Stimulated activated CD4-positive, alpha-beta T cell treated with anti-CD3 and anti-CD28 coated beads, TNF-alpha, amount 100 ng/mL, for 48 hours (primary cell): ENCODE data around the gene TEAD4.

Experiments
- DNase-seq, 3 donors: peaks; one replicate each; pipeline ENCODE4 v3.0.0-alpha.2; 2020; ENCODE audit warnings: low read depth in 3 of 3

Gene TEAD4

GRCh38 chr12:3032161-3032560 lies 73.0 kb downstream of the TEAD4 start:
- no peak for DNase-seq

GRCh38 chr12:3032770-3033538 lies 73.8 kb downstream of the TEAD4 start:
- no peak for DNase-seq

- DNase-seq: no peak
Observed at GRCh38 chr12:3033539-3033867, 74.3 kb downstream of the TEAD4 start.

GRCh38 chr12:3034067-3034750 lies 75.0 kb downstream of the TEAD4 start:
- DNase-seq: peak; percentile 10 to 36 (median 23)

- no peak for DNase-seq
Observed at GRCh38 chr12:3035171-3035570, 76.0 kb downstream of the TEAD4 start.

GRCh38 chr12:3035815-3036702 lies 76.9 kb downstream of the TEAD4 start:
- no peak for DNase-seq

GRCh38 chr12:3036901-3037600 lies 77.9 kb downstream of the TEAD4 start:
- no peak for DNase-seq

GRCh38 chr12:3038166-3038565 lies 79.0 kb downstream of the TEAD4 start:
- no peak for DNase-seq

GRCh38 chr12:3038926-3039510 lies 79.8 kb downstream of the TEAD4 start:
- DNase-seq: no peak

GRCh38 chr12:3040026-3040656 lies 80.9 kb downstream of the TEAD4 start:
- DNase-seq: no peak

- no peak for DNase-seq
Observed at GRCh38 chr12:3040663-3041544, 81.7 kb downstream of the TEAD4 start.

GRCh38 chr12:3041558-3042164 lies 82.5 kb downstream of the TEAD4 start:
- peak; percentile 19 to 46 (median 34) for DNase-seq

GRCh38 chr12:3042394-3042793 lies 83.2 kb downstream of the TEAD4 start:
- no peak for DNase-seq

GRCh38 chr12:3042826-3043225 lies 83.6 kb downstream of the TEAD4 start:
- DNase-seq: no peak

GRCh38 chr12:3043406-3043805 lies 84.2 kb downstream of the TEAD4 start:
- no peak for DNase-seq

GRCh38 chr12:3044141-3044630 lies 85.0 kb downstream of the TEAD4 start:
- DNase-seq: no peak

GRCh38 chr12:3045494-3045893 lies 86.3 kb downstream of the TEAD4 start:
- no peak for DNase-seq

GRCh38 chr12:3045989-3046388 lies 86.8 kb downstream of the TEAD4 start:
- DNase-seq: no peak

GRCh38 chr12:3046441-3047200 lies 87.4 kb downstream of the TEAD4 start:
- DNase-seq: no peak
